Measurements from ENCODE around the gene C16orf95.

GRCh38 chr16:87312008-87312407 is 5.2 kb downstream of the C16orf95 start:
- TF ChIP-seq CTCF (IDR thresholded peaks at IDR 0.05; ENCODE audit: low read depth, low read length, missing input control) (no peak), MAX (IDR thresholded peaks at IDR 0.05) (no peak), REST (IDR thresholded peaks at IDR 0.05) (no peak), JUND (IDR thresholded peaks at IDR 0.05) (no peak), GABPA (IDR thresholded peaks at IDR 0.05 in 1 of 2, conservative IDR thresholded peaks at IDR 0.05 in 1 of 2) (no peak), HNF4G (IDR thresholded peaks at IDR 0.05) (no peak), RAD21 (IDR thresholded peaks at IDR 0.05) (no peak), YY1 (IDR thresholded peaks at IDR 0.05) (no peak)

All from liver (tissue), 3 donors.